ENCODE data around the gene SHROOM4. TPM values are rescaled to one million over a fixed set of nuclear protein-coding genes. Genes with fewer than 3 reads are reported as not detected.

The SHROOM4 gene
- total RNA-seq, 4 donors from 2014 or later, result 3.3 to 10.0 (median 8.9) TPM

DNA sequence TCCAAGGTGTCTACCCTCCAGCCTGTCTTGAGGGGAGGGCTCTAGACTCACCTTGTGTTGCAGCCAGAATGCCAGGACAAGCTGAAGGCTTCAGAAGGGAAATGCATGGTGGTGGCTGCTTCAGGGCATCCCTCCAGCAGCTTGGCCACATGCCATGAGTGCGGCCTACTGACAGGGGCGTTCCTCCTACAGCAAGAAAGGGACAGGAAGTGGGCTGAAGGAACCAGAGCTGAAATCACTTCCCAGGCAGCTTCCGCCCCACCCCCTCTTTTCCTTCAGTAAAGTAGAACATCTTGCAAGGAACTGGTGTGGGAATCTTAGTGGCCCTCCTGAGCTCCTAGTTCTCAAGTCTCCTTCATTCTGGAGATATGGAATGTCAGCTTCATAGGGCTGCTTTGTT is 175.9 kb downstream of the SHROOM4 start:
- no peak for DNase-seq
- H3K9me3 ChIP-seq, result no peaks in the 10 kb centered on the region
- TF ChIP-seq POLR2A (IDR thresholded peaks at IDR 0.05), result no peak
- TF ChIP-seq, protein P1, sequence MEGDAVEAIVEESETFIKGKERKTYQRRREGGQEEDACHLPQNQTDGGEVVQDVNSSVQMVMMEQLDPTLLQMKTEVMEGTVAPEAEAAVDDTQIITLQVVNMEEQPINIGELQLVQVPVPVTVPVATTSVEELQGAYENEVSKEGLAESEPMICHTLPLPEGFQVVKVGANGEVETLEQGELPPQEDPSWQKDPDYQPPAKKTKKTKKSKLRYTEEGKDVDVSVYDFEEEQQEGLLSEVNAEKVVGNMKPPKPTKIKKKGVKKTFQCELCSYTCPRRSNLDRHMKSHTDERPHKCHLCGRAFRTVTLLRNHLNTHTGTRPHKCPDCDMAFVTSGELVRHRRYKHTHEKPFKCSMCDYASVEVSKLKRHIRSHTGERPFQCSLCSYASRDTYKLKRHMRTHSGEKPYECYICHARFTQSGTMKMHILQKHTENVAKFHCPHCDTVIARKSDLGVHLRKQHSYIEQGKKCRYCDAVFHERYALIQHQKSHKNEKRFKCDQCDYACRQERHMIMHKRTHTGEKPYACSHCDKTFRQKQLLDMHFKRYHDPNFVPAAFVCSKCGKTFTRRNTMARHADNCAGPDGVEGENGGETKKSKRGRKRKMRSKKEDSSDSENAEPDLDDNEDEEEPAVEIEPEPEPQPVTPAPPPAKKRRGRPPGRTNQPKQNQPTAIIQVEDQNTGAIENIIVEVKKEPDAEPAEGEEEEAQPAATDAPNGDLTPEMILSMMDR (IDR thresholded peaks at IDR 0.05), result no peak
- H3K4me1 ChIP-seq, result no peaks in the 10 kb centered on the region
- no peaks in the 10 kb centered on the region for H3K36me3 ChIP-seq
- H3K4me3 ChIP-seq, result no peak overlapping the region
- H3K27ac ChIP-seq, result no peak overlapping the region
- H3K27me3 ChIP-seq, result no peaks in the 10 kb centered on the region

- Histone ChIP-seq H3K27ac (no peak overlapping the region), H3K36me3 (no peaks in the 10 kb centered on the region), H3K4me1 (no peaks in the 10 kb centered on the region), H3K9me3 (no peaks in the 10 kb centered on the region), H3K4me3 (no peak overlapping the region), H3K27me3 (no peaks in the 10 kb centered on the region)
- DNase-seq, result no peak
- TF ChIP-seq, protein P1 (IDR thresholded peaks at IDR 0.05), result no peak
- TF ChIP-seq POLR2A (IDR thresholded peaks at IDR 0.05), result no peak
Measured at GRCh38 chrX:50635817-50636365, 178.1 kb downstream of the SHROOM4 start.

- no peaks in the 10 kb centered on the region for H3K4me1 ChIP-seq
- H3K36me3 ChIP-seq, result no peaks in the 10 kb centered on the region
- no peaks in the 10 kb centered on the region for H3K27me3 ChIP-seq
- TF ChIP-seq POLR2A (IDR thresholded peaks at IDR 0.05), result no peak
- TF ChIP-seq, protein P1 (IDR thresholded peaks at IDR 0.05), result no peak
- no peak overlapping the region for H3K27ac ChIP-seq
- DNase-seq, result no peak
- H3K4me3 ChIP-seq, result no peak overlapping the region
- H3K9me3 ChIP-seq, result no peaks in the 10 kb centered on the region
Measured at GRCh38 chrX:50635162-50635561, 178.8 kb downstream of the SHROOM4 start.

DNA sequence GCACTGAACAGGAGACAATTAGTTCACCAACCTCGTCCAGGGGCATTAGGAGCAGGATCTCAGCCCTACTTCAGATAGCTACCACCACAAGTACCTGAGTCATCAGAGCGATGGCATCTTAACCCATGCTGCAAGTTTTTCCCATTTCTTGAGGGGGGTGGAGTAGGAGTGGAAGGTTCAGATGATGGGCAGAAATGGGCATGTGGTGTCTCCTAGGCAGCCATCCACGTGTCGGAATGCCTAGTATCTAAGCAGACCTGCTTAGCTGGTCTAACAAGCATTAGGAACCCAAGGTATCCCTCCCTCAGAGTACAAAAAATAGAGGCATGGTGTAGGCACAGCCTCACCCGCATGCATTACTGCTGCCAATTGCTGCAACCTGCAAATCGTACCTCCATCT is 184.2 kb downstream of the SHROOM4 start:
- H3K27me3 ChIP-seq, result no peaks in the 10 kb centered on the region
- no peaks in the 10 kb centered on the region for H3K9me3 ChIP-seq
- no peak for TF ChIP-seq POLR2A (IDR thresholded peaks at IDR 0.05)
- TF ChIP-seq, protein P1 (IDR thresholded peaks at IDR 0.05), result no peak
- no peak overlapping the region for H3K27ac ChIP-seq
- H3K4me3 ChIP-seq, result no peak overlapping the region
- DNase-seq, result no peak
- H3K36me3 ChIP-seq, result no peaks in the 10 kb centered on the region
- H3K4me1 ChIP-seq, result no peaks in the 10 kb centered on the region

DNA sequence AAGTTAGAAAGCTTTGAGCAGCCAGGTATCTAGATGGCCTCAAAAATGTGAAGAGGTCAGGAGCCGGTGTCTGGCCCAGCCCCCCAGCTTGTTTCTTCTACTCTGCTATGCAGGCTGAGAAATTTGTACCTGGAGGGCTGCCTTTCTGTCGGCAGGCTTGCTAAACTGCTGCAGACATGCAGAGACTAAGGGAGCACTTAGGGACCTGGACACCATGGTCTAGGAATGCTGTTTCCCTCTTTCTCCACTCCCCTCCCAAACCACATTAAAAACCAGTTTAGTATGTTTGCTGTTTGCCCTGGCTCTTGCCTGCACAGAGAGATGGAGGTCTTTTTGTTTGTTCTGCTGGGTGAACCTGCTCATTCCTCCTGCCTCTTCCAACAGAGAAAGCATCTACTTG is 186.3 kb downstream of the SHROOM4 start:
- DNase-seq, result no peak
- no peaks in the 10 kb centered on the region for H3K27me3 ChIP-seq
- no peak overlapping the region for H3K27ac ChIP-seq
- H3K4me3 ChIP-seq, result no peak overlapping the region
- H3K4me1 ChIP-seq, result no peaks in the 10 kb centered on the region
- TF ChIP-seq, protein P1 (IDR thresholded peaks at IDR 0.05), result no peak
- no peak for TF ChIP-seq POLR2A (IDR thresholded peaks at IDR 0.05)
- no peaks in the 10 kb centered on the region for H3K36me3 ChIP-seq
- H3K9me3 ChIP-seq, result no peaks in the 10 kb centered on the region

DNA sequence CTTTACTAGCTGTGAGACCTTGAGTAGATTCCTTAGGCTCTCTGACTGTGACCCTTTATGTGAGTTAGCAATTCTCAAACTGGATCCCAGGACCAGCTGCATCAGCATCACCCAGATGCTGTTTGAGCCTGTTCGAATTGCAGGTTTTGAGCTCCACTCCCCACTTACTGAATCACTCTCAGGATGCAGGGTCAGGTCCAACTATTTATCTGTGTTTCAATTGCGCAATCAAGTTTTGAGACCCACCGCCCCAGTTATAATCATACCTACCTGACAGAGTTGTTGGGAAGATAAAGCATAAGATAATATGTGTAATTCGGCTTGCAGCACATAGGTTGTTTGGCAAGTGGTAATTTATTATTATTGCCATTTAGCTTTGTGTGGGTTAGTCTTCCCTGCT is 187.6 kb downstream of the SHROOM4 start:
- Histone ChIP-seq H3K9me3 (no peaks in the 10 kb centered on the region), H3K4me3 (no peak overlapping the region), H3K4me1 (no peaks in the 10 kb centered on the region), H3K27ac (no peak overlapping the region), H3K27me3 (no peaks in the 10 kb centered on the region), H3K36me3 (no peaks in the 10 kb centered on the region)
- TF ChIP-seq, protein P1 (IDR thresholded peaks at IDR 0.05), result no peak
- no peak for TF ChIP-seq POLR2A (IDR thresholded peaks at IDR 0.05)
- no peak for DNase-seq

All from Peyer's patch (tissue), 4 donors.